IPS-20b (cell line): ENCODE results near the gene HMMR.
"Not testable (repeated sequence)": the region's sequence is repeated elsewhere in the genome, so short reads cannot be mapped to it uniquely, and the experiment has no call there.

Experiments
- H3K27ac ChIP-seq: one replicate; pipeline ENCODE4 v1.5.1; 2013; ENCODE audit warnings: low read length
- H3K27me3 ChIP-seq: 2 replicates; pipeline ENCODE4 v1.6.1; 2013; ENCODE audit warnings: mild to moderate bottlenecking, low read length, inconsistent platforms; ENCODE audit not compliant: insufficient read depth
- H3K36me3 ChIP-seq: 2 replicates; pipeline ENCODE4 v1.6.1; 2013; ENCODE audit warnings: low read depth, mild to moderate bottlenecking, inconsistent platforms, low read length, moderate library complexity; ENCODE audit not compliant: insufficient read depth
- H3K4me1 ChIP-seq: 2 replicates; pipeline ENCODE4 v1.6.1; 2013; ENCODE audit warnings: mild to moderate bottlenecking, control low read depth, inconsistent platforms, low read length, moderate library complexity; ENCODE audit not compliant: insufficient read depth
- H3K4me3 ChIP-seq: 2 replicates; pipeline ENCODE4 v1.5.1; 2013; ENCODE audit warnings: mild to moderate bottlenecking, low read length, inconsistent platforms
- H3K9ac ChIP-seq: 2 replicates; pipeline ENCODE4 v1.6.1; 2013; ENCODE audit warnings: low read depth, mild to moderate bottlenecking, inconsistent platforms, low read length, moderate library complexity
- H3K9me3 ChIP-seq: 2 replicates; pipeline ENCODE4 v1.6.1; 2013; ENCODE audit warnings: mild to moderate bottlenecking, low read depth, low read length, inconsistent platforms; ENCODE audit not compliant: insufficient read depth

The HMMR gene

GRCh38 chr5:163440954-163441353, 19.5 kb upstream of the HMMR start:
- H3K9ac ChIP-seq: no peak overlapping the region
- H3K27me3 ChIP-seq: no peaks in the 10 kb centered on the region
- H3K4me3 ChIP-seq: peak overlapping the region; percentile 89
- peaks cover 74% of the 10 kb centered on the region for H3K36me3 ChIP-seq
- no peaks in the 10 kb centered on the region for H3K9me3 ChIP-seq
- H3K27ac ChIP-seq: no peak overlapping the region
- H3K4me1 ChIP-seq: peaks cover 6% of the 10 kb centered on the region; the same call in 1 of the 2 replicates

- Histone ChIP-seq H3K36me3 (peaks cover 100% of the 10 kb centered on the region), H3K27me3 (no peaks in the 10 kb centered on the region), H3K4me3 (no peak overlapping the region)
These were observed 15.9 kb upstream of the HMMR start for GRCh38 chr5:163444526-163444925.

GRCh38 chr5:163445345-163445744, 15.1 kb upstream of the HMMR start:
- Histone ChIP-seq H3K27ac (no peak overlapping the region), H3K9me3 (no peaks in the 10 kb centered on the region), H3K36me3 (peaks cover 94% of the 10 kb centered on the region), H3K9ac (no peak overlapping the region), H3K27me3 (no peaks in the 10 kb centered on the region), H3K4me1 (no peaks in the 10 kb centered on the region), H3K4me3 (no peak overlapping the region)

More at GRCh38 chr5:163444526-163444925, 15.9 kb upstream of the HMMR start:
- Histone ChIP-seq H3K4me1 (no peaks in the 10 kb centered on the region), H3K27ac (no peak overlapping the region), H3K9ac (no peak overlapping the region), H3K9me3 (no peaks in the 10 kb centered on the region)

- Histone ChIP-seq H3K4me3 (no peak overlapping the region), H3K27me3 (no peaks in the 10 kb centered on the region), H3K9ac (no peak overlapping the region), H3K27ac (no peak overlapping the region), H3K36me3 (peaks cover 85% of the 10 kb centered on the region), H3K4me1 (no peaks in the 10 kb centered on the region), H3K9me3 (no peaks in the 10 kb centered on the region)
These were observed 13.2 kb upstream of the HMMR start for GRCh38 chr5:163447191-163447590.

GRCh38 chr5:163447875-163448274, 12.6 kb upstream of the HMMR start:
- no peak overlapping the region for H3K4me3 ChIP-seq
- no peak overlapping the region for H3K9ac ChIP-seq
- no peaks in the 10 kb centered on the region for H3K27me3 ChIP-seq
- H3K9me3 ChIP-seq: no peaks in the 10 kb centered on the region
- no peak overlapping the region for H3K27ac ChIP-seq
- no peaks in the 10 kb centered on the region for H3K4me1 ChIP-seq
- H3K36me3 ChIP-seq: peaks cover 85% of the 10 kb centered on the region

GRCh38 chr5:163448491-163448890, 11.9 kb upstream of the HMMR start:
- no peaks in the 10 kb centered on the region for H3K4me1 ChIP-seq
- no peaks in the 10 kb centered on the region for H3K27me3 ChIP-seq
- H3K9ac ChIP-seq: no peak overlapping the region
- H3K4me3 ChIP-seq: no peak overlapping the region
- no peaks in the 10 kb centered on the region for H3K9me3 ChIP-seq
- peaks cover 86% of the 10 kb centered on the region for H3K36me3 ChIP-seq
- H3K27ac ChIP-seq: no peak overlapping the region

- H3K27ac ChIP-seq: no peak overlapping the region
- H3K36me3 ChIP-seq: peaks cover 83% of the 10 kb centered on the region
- no peak overlapping the region for H3K9ac ChIP-seq
These were observed 8.9 kb upstream of the HMMR start for GRCh38 chr5:163451489-163451888.

GRCh38 chr5:163453705-163454104, 6.7 kb upstream of the HMMR start:
- Histone ChIP-seq H3K9me3 (no peaks in the 10 kb centered on the region), H3K4me3 (no peak overlapping the region), H3K27me3 (no peaks in the 10 kb centered on the region), H3K4me1 (peaks cover 2% of the 10 kb centered on the region; the same call in 1 of the 2 replicates), H3K36me3 (peaks cover 62% of the 10 kb centered on the region), H3K27ac (no peak overlapping the region), H3K9ac (no peak overlapping the region)

More at GRCh38 chr5:163451489-163451888, 8.9 kb upstream of the HMMR start:
- Histone ChIP-seq H3K4me1 (no peaks in the 10 kb centered on the region), H3K9me3 (no peaks in the 10 kb centered on the region), H3K4me3 (no peak overlapping the region), H3K27me3 (no peaks in the 10 kb centered on the region)

GRCh38 chr5:163455406-163455805, 5.0 kb upstream of the HMMR start:
- H3K36me3 ChIP-seq: peaks cover 51% of the 10 kb centered on the region
- not testable (repeated sequence) for H3K4me1 ChIP-seq

GRCh38 chr5:163456029-163456589, 4.3 kb upstream of the HMMR start:
- Histone ChIP-seq H3K9me3 (no peaks in the 10 kb centered on the region), H3K27ac (no peak overlapping the region), H3K27me3 (no peaks in the 10 kb centered on the region), H3K9ac (no peak overlapping the region), H3K36me3 (peaks cover 45% of the 10 kb centered on the region), H3K4me3 (no peak overlapping the region), H3K4me1 (peaks cover 2% of the 10 kb centered on the region; the same call in 1 of the 2 replicates)

More at GRCh38 chr5:163455406-163455805, 5.0 kb upstream of the HMMR start:
- not testable (repeated sequence) for H3K9ac ChIP-seq, H3K4me3 ChIP-seq, H3K27me3 ChIP-seq, H3K27ac ChIP-seq, H3K9me3 ChIP-seq

- Histone ChIP-seq H3K36me3 (peaks cover 45% of the 10 kb centered on the region), H3K4me1 (peaks cover 4% of the 10 kb centered on the region; the same call in 1 of the 2 replicates), H3K4me3 (no peak overlapping the region), H3K27me3 (no peaks in the 10 kb centered on the region), H3K27ac (no peak overlapping the region), H3K9ac (no peak overlapping the region), H3K9me3 (no peaks in the 10 kb centered on the region)
These were observed 3.6 kb upstream of the HMMR start for GRCh38 chr5:163456840-163457239.

GRCh38 chr5:163458778-163459385, 1.6 kb upstream of the HMMR start:
- peaks cover 7% of the 10 kb centered on the region; the same call in 1 of the 2 replicates for H3K4me1 ChIP-seq
- peaks cover 28% of the 10 kb centered on the region for H3K36me3 ChIP-seq
- H3K9ac ChIP-seq: peak overlapping the region; percentile 97
- H3K9me3 ChIP-seq: no peaks in the 10 kb centered on the region
- H3K27me3 ChIP-seq: no peaks in the 10 kb centered on the region
- peak overlapping the region; percentile 91 for H3K4me3 ChIP-seq
- peak overlapping the region; percentile 87 for H3K27ac ChIP-seq
